ENCODE measurements around the gene TMEM14C.
A peak's percentile ranks its signal among the peaks of the same experiment; 100 is the strongest.
"Not testable (repeated sequence)": the region's sequence is repeated elsewhere in the genome, so short reads cannot be mapped to it uniquely, and the experiment has no call there.

TMEM14C gene

DNA sequence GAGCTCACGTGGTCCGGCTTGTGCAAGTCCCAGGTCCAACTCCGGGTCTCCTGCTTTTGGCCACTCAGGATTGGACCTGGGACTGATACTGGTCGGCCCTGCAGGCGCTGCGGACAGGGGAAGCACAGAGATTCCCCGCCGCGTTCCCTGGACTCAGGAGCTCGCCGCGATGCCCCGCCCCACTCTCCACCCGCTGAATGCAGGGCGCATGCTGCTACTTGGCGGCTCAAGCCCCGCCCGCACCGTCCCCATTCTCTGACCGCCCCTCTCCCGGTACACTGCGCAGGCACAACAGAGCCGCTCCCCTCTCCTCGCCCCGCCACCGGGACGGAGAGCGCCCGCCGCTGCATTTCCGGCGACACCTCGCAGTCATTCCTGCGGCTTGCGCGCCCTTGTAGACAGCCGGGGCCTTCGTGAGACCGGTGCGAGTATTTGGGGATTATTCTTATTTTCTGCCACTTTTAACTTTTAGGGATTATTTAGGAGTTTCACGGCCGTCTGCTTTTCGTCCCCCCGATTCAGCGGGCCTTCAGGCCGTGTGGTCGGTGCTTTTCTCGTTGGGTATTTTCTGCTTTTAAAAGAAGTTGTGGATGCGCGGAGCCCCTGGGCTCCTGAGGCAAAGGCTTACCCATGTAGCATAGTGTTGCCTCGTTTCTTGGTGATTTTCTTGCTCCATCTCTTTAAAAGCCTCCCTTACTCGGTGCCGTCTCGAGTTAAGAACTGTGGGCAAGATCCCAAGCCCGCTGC, at the start of gene TMEM14C:
TMEM14C (plus strand) TSS at position 251 of the 747 bp plus-strand sequence. CDS start 1,544 bp downstream, outside the sequence.
- peak; percentile 100 for DNase-seq

DNA sequence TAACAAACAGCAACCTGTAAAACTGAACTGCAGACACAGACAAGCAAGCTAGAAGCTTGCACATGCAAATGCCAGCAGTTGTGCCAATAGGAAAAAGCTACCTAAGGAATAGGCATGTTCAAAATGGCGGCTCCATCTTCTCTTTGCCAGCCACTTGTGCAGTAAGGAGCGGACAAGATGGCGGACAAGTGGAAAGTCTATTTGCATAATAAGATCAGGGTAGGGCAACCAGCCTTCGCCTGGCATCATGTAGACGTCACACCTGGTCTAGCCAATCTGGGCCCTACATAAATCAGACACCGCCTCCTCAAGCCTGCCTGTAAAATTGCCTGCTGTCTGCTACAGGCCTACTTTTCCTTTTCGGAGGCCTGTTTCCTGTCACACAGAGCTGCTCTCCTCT, 46.5 kb upstream of the TMEM14C start:
- DNase-seq, result no peak

DNA sequence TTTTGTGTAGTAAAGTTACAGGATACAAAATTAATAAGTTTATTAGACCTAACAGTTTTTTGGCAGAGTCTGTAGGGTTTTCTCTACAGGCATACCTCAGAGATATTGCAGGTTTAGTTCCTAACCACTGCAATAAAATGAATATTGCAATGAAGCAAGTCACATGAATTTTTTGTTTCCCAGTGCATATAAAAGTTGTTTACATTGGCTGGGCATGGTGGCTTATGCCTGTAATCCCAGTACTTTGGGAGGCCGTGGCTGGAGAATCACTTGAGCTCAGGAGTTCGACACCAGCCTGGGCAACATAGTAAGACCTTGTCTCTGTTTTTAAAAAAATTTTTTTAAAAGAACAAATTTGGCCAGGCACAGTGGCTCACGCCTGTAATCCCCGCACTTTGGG, 44.4 kb upstream of the TMEM14C start:
- DNase-seq, result no peak

DNA sequence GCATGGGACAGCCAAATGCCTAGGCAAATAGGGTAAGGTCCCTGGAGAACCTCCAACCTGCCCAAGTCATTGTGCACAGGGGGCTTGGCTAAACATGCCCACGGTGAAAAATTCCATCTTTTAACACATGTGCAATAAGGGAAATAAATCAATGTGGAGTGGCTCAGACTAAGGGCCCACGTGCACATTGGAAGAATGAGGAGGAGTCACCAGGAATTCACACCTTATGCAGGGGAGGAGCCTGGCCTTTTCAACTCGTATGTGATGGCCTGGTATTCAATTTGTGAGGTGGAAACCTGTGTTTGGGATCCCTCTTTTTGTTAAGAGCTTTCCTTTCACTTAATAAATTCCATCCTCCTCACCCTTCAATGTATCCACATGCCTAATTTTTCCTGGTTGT, 41.1 kb upstream of the TMEM14C start:
- DNase-seq, result no peak

DNA sequence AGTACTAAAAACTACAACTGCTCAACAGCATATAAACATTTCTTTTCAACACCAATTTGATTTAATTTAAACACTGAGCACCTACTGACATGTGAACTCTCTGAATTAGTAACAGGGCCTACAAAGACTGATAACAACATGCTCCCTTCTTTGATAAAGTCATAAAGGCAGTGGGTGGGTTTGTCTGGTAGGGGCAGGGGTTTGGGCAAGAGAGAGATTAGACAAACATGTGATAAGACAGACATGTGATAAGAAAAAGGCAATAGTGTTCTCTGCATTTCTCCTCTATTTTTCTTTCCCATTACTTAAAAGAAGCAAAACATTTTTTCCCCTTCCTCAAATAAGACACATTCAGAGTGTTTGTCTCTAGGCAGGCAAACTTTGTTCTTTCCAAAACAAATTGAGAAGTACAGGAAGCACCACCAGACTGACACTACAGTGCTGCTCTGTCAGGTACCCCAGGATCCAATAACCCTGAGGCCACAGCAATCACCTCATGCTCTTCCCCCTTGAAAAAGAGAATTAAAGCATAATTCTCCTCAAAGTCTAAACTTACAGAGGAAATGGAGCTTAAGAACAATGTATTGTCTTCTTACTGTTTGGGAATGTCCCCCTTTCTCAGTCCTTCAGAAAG, 40.4 kb upstream of the TMEM14C start:
- no peak for DNase-seq

DNA sequence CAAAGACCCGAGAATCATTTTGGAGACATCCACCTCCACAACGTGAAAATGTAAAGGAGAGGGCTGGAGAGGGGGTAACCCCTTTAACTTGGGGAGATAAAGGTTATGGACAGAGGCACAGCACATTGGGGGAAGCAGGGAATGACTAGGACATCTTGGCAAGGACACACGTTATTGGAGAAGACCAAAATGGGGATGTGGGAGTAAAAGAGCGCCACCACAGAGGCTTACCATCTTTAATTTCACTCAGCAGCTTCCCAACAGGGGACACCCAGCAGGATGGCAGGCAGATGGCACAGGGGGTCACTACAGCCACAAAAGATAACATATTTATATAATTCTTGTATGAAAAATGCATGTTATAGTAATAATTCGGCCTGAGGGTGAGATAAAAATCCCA, 38.3 kb upstream of the TMEM14C start:
- DNase-seq, result no peak

DNA sequence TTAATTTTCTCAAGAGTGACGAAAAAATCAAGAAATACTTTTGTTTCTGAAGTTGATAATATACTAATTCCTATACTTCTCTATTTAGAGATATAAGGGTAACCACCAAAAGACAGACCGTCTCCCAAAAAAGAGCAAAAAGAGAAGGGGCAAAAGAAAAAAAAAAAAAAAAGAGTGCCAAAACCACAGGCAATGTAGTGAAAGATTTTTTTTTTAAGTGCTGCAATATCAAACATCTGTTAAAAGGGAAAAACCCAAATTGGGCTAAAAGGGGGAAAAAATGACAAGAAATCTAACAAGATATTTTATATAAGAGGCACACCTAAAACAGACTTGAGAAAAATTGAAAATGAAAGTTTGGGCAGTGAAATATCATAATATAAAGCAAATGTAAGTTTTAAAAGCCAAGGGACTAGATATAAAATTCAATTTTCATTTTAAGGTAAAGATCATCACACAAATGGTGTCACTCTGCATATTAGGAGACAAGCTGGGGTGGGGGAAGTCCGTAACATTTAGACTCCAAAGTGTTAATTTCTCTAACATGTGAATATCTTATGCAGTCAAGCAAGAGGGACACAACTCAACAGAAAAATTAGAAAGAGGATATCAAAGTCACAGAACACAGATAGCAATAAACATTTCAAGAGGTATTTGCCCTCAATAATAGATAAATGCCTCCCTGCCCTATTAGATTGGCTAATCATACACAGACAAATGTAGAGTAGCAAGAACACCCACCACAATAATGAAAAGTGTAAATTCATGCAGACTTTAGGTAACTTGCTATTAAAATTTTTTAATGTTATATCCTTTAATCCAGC, 37.6 kb upstream of the TMEM14C start:
- DNase-seq, result no peak

DNA sequence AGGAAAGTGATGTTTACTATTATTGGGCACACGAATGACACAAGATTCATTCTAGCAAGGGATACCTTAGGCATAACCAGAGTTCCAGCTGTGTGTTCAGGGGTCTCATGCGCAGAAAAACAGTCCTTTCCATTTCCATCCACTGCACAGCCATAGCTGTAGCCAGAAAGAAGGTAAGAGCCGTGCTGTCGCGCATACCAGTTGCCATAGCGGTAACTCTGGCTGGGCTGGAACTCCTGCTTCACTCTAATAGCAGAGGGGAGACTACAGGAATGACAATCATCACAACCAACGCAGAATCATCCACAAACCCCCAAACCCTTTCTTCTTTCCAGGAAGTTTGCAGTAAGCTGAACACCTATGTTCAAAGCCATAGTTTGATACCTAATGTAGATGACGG, 36.0 kb upstream of the TMEM14C start:
- DNase-seq, result no peak

DNA sequence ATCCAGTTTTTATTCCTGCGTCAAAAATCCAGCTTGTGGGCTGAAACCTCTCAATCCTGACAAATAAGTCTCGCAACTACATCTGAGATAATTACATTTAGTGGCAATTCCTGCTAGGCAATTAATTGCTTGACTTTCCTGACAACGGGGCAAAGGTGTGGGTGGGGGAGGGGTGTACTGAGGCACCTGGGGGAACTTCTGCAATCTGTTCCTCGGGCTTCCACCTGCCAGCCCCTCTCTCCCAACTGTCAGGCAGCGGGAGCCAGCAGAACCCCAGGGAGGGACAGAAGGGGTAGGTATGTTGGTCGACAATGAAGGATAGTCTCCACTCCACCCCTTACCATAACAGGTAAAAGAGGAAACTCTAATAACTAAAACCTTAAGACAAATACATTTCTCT, 35.3 kb upstream of the TMEM14C start:
- DNase-seq, result no peak

DNA sequence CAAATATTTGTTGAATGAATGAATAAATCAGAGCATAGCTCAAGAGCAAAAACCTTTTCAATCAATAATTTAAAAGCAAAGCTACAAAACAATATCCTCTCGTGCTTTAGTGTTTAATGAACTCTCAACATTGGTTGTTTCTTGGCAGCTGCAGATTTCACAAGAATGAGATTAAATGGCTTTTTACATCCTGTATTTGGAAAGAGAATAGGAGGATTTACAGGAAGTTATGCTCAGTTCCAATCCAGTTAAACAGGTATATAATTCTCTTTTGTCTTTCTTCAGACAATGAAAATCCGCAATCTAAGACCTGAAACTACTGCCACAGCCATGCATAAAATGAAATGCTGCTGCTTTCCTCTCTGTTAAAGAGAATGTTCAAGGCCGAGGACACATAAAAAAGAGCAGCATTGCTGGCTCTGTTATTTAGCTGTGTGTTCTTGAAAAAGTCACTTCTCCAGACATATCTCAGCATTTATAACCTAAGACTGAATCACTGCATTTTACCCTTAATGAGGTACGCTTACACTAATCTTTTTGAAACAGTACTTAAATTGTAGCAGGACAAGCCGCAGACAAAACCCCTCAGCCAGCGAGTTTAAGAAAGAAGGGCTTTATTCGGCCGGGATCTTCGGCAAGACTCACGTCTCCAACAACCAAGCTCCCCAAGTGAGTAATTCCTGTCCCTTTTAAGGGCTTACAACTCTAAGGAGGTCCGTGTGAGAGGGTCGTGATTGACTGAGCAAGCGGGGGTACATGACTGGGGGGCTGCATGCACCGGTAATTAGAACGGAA, 32.0 kb upstream of the TMEM14C start:
- DNase-seq, result no peak

DNA sequence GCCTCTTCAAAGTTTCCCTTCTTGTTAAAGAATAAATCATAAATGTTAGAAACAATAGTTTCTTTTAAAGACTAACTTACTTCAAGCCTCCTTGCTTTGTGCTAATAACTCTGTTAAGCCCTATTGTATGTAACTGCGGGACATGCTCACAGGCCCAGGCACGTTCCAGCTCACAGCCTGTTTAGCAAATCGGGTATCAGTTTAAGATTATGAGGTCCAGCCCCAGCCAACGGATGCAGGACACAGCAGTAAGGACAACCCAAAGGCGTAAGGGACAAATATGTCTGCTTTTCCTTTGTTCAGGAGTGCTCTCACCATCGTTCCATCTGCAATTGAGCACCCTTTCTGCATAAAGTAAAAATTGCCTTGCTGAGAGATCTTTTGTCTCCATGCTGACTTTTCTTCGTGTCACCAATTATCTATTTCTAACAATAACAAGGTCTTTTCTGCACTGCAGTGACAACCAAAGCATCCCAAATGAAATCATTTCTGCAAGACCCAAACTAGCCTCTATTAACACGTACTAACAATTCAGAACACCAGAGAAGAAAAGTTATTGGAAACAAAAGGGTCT, 29.8 kb upstream of the TMEM14C start:
- no peak for DNase-seq

DNA sequence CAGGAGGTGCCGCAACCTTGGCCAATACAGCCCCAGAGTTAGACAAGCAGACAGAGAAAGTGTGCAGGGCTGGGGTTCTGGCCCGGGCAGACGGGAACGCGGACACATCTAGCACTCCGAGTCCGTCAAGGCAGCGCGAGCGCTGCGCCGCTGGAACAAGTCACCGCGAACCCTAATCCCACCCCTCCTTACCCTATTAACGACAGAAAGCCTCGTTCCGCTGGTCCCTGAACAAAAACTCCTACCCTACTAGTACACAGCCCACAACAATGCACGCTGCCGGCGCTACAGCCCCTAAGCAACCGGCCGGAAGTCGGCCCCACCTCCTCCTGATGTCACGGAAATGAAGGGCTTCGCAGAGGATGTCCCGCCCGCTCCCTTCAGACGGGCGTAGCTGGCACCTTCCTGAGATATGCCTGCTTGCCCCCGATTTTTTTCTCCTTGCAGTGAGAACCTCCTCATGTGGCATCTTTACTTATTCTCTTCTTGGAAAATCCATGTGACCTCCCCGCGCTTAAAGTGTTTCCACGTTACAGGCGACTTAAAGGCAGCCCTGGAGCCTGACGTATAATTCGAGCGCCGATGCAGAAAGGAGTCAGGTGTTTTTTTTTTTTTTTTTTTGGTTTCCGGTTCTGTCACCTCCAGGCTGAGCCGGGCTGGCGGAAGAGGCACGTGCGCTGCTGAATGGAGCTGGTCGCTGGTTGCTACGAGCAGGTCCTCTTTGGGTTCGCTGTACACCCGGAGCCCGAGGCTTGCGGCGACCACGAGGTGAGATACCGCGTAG, 28.4 kb upstream of the TMEM14C start, which contains the start of the genes C6orf52 and PAK1IP1:
C6orf52 (minus strand) TSS at position 315 of the 784 bp plus-strand sequence. CDS start 7,066 bp downstream, outside the sequence.
PAK1IP1 (plus strand) TSS at position 671 of the 784 bp plus-strand sequence; CDS start at position 685, 14 bp downstream.
- DNase-seq, result peak; percentile 95

DNA sequence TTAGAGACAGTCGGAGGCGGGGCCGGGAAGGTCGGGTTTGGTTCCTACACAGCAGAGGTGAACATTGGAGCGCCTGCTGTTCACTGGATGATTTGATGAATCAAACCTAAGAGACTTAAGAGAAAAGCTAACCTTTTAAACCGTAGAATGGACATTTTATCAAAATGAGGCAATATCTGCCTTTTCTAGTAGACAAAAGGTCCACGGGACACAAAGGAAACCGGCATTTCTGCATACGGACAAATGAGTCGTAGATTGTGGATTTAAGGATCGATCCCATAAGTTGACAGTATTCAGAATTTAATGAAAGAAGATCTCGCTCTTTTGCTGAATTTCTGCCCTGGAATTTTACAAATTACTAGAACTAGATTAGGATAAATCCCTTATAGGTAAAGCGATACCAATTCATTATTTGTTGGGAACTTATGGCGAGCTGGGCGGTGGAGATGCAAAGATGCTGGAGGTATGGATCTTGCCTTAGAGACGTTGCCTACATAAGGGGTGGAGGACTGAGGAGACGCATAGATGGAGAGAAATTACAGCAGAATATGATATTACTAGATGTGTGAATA, 27.7 kb upstream of the TMEM14C start:
- DNase-seq, result no peak

DNA sequence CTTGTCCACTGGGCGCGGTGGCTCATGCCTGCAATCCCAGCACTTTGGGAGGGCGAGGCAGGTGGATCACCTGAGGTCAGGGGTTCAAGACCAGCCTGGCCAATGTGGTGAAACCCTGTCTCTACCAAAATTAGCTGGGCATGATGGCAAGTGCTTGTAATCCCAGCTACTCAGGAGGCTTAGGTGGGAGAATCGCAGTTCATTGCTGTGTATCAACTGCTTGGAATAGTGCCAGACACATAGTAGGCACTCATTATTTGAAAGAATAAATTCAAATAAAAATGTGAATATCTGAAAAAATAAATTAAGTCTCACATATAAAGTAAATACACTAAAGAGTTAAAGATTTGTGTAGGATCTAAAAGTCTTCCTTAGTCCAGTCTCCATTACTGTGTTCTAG, 26.2 kb upstream of the TMEM14C start:
- DNase-seq, result no peak

DNA sequence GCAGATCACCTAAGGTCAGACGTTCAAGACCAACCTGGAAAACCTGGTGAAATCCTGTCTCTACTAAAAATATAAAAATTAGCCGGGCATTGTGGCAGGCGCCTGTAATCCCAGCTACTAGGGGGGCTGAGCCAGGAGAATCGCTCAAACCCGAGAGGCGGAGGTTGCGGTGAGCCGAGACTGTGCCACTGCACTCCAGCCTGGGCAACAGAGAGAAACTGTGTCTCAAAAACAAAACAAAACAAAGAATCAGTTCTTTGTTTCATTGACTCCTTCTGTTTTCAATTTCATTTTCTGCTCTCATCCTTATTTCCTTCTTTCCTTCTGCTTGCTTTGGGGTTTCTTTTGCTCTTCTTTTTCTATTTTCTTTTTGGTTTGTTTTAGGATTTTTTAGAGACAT, 8.9 kb upstream of the TMEM14C start:
- no peak for DNase-seq

DNA sequence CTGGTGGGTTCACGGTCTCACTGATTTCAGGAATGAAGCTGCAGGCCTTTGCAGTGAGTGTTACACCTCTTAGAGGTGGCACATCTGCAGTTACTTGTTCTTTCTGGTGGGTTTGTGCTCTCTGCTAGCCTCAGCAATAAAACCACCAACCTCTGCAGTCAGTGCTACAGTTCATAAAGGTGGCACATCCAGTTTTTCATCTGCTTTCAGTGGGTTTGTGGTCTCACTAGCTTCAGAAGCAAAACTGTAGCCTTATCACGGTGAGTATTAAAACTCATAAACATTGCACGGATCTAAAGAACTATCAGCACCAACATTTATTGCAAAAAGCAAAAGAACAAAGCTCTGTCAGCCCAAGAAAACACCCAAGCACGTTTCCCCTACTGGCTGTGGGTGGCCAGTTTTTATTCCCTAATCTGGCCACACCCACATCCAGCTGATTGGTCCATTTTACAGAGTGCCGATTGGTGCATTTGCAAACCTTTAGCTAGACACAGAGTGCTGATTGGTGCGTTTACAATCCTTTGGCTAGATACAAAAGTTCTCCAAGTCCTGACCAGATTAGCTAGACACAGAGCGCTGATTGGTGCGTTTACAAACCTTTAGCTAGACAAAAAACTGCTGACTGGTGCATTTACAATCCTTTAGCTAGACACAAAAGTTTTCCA, 3.4 kb upstream of the TMEM14C start:
- DNase-seq, result no peak

DNA sequence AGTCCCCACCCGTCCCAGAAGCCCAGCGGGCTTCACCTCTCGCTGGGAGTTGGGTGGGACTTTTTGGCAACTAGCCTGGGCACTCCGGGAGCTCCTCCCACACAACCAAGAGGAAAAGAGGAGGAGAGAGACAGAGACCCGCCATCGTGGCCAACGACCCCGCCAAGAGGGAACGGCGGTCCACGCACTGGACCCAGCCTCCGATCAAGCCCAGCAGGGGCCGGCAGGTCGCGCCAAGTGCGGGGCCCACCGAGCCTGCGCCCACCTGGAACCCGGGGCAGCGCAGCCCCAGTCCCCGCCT, 3.0 kb upstream of the TMEM14C start:
- DNase-seq, result no peak

DNA sequence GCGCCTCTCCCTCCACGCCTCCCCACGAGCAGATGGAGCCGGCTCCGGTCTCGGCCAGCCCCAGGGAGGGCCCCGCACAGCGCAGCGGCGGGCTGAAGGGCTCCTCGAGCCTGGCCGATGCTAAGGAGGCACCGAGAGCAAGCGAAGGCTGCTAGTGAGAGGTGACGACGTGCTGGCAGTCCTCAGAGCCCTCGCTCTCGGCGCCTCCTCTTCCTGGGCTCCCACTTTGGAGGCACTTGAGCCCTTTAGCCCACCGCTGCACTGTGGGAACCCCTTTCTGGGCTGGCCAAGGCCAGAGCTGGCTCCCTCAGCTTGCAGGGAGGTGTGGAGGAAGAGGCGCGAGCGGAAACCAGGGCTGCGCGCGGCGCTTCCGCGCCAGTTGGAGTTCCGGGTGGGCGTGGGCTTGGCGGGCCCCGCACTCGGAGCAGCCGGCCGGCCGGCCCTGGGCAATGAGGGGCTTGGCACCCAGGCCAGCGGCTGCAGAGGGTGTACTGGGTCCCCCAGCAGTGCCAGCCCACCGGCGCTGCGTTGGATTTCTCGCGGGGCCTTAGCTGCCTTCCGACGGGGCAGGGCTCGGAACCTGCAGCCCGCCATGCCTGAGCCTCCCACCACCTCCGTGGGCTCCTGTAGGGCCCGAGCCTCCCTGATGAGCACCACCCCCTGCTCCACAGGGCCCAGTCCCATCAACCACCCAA, 2.5 kb upstream of the TMEM14C start:
- no peak for DNase-seq

DNA sequence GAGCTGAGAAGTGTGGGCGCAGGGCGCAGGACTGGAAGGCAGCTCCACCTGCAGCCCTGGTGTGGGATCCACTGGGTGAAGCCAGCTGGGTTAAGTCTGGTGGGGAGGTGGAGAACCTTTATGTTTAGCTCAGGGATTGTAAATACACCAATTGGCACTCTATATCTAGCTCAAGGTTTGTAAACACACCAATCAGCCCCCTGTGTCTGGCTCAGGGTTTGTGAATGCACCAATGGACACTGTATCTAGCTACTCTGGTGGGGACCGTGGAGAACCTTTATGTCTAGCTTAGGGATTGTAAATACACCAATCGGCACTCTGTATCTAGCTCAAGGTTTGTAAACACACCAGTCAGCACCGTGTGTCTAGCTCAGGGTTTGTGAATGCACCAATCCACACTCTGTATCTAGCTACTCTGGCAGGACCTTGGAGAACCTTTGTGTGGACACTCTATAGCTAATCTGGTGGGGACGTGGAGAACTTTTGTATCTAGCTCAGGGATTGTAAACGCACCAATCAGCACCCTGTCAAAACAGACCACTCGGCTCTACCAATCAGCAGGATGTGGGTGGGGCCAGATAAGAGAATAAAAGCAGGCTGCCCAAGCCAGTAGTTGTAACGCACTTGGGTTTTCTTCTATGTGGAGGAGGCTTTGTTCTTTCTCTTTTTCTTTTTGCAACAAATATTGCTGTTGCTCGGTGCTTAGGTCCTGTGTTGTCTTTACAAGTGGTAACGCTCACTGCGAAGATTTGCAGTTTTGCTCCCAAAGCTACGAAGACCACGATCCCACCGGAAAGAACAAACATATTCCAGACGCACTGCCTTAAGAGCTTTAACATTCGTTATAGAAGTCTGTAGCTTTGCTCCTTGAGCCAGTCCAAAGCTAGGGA, 1.7 kb upstream of the TMEM14C start:
- not testable (repeated sequence) for DNase-seq

Data from islet precursor cell (in vitro differentiated cells).